ENCODE data around the gene EXOC6B. TPM values are rescaled to one million over a fixed set of nuclear protein-coding genes. Genes with fewer than 3 reads are reported as not detected.

EXOC6B gene
- total RNA-seq, 4 donors from 2014 or later: 22.6 to 47.3 (median 32.5) TPM

DNA sequence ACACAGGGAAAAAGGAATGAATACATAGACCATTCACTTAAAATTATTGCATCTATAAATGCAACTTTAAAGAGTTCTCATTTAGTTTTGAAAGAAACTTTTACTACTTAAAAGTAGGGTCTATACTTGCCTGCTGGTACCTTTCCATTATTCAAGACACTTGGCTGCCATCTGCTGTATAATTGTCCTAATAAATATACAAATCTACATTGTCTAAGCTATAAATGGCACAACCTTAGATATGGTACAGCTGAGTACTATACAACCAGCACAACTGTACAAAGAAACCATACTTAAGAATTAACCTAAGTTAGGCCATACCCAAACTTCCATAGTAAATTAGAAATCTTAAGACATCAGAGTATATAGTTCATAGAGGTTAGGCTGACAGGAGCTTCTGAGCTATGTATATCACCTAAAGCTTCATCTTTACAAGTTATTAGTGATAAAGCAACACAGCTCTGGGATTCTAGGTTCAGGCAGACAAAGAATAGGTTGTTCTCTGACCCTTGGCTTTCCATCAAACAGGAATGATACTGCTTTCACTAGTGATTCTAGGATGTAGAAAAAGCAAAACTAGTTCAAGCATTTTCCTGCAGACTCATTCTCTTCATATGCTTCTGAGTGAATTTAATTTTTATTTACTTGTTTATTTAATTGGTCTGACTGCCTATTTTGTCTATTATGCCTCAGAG lies 22.1 kb downstream of the EXOC6B start:
- intact Hi-C loops (cut with DNase I): no loop called here
- Histone ChIP-seq H3K27me3 (no peaks in the 10 kb centered on the region), H3K4me3 (replicated peaks in 1 of 3) (no peak overlapping the region), H3K27ac (no peak overlapping the region), H3K4me1 (no peaks in the 10 kb centered on the region), H3K9me3 (no peaks in the 10 kb centered on the region), H3K36me3 (no peaks in the 10 kb centered on the region)
- no peak for TF ChIP-seq POLR2A (IDR thresholded peaks at IDR 0.05)
- TF ChIP-seq, protein P1, sequence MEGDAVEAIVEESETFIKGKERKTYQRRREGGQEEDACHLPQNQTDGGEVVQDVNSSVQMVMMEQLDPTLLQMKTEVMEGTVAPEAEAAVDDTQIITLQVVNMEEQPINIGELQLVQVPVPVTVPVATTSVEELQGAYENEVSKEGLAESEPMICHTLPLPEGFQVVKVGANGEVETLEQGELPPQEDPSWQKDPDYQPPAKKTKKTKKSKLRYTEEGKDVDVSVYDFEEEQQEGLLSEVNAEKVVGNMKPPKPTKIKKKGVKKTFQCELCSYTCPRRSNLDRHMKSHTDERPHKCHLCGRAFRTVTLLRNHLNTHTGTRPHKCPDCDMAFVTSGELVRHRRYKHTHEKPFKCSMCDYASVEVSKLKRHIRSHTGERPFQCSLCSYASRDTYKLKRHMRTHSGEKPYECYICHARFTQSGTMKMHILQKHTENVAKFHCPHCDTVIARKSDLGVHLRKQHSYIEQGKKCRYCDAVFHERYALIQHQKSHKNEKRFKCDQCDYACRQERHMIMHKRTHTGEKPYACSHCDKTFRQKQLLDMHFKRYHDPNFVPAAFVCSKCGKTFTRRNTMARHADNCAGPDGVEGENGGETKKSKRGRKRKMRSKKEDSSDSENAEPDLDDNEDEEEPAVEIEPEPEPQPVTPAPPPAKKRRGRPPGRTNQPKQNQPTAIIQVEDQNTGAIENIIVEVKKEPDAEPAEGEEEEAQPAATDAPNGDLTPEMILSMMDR (IDR thresholded peaks at IDR 0.05): no peak
- DNase-seq: no peak

DNA sequence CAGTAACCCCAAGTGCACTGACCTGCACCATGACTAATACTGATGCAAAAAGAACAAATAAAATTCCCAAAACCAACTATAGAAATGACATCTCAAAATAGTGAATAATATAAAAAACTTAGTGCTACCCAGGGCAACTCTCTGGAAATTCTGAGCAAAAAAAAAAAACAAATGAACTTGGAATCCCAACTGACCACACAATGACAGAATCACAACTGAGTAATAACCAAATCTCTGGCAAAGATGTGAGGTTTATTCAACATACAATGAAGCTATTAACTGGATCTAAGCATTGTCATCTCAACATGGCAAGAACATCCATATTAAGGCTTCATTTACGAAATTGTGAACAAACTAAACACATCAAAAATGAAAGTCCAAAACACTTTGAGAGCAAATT lies 22.7 kb downstream of the EXOC6B start:
- no peaks in the 10 kb centered on the region for H3K9me3 ChIP-seq
- TF ChIP-seq POLR2A (IDR thresholded peaks at IDR 0.05): no peak
- TF ChIP-seq, protein P1 (IDR thresholded peaks at IDR 0.05): no peak
- H3K27ac ChIP-seq: no peak overlapping the region
- WGBS, 2 donors: 81 to 94% methylated on average over 1 of the region's 1 CpG
- no peaks in the 10 kb centered on the region for H3K36me3 ChIP-seq
- H3K4me1 ChIP-seq: no peaks in the 10 kb centered on the region
- no peak for DNase-seq
- no peak overlapping the region for H3K4me3 ChIP-seq (replicated peaks in 1 of 3)
- intact Hi-C loops (cut with DNase I): no loop called here
- H3K27me3 ChIP-seq: no peaks in the 10 kb centered on the region

DNA sequence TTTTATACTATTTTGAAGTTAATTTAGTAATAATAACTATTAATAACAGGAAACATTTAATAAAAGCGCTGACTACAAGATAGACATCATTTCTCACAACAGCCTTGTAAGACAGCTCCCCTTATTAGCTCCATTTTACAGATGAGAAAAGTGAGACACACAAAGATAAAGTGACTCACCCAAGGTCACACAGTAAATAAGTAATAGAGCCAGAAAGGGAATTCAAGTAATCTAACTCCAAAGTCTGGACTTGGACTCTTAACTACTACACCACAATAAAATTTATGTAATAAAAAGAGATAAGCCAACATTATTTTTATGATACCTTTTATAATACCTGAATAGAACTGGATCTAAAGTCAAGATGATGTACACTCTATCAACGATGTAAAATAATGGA lies 25.3 kb downstream of the EXOC6B start:
- Histone ChIP-seq H3K27me3 (no peaks in the 10 kb centered on the region), H3K4me1 (no peaks in the 10 kb centered on the region), H3K27ac (no peak overlapping the region), H3K36me3 (no peaks in the 10 kb centered on the region), H3K4me3 (replicated peaks in 1 of 3) (no peak overlapping the region), H3K9me3 (no peaks in the 10 kb centered on the region)
- 96 to 98% methylated on average over 2 of the region's 2 CpGs for WGBS, 2 donors
- TF ChIP-seq, protein P1 (IDR thresholded peaks at IDR 0.05): no peak
- TF ChIP-seq POLR2A (IDR thresholded peaks at IDR 0.05): no peak
- DNase-seq: no peak
- intact Hi-C loops (cut with DNase I): no loop called here

DNA sequence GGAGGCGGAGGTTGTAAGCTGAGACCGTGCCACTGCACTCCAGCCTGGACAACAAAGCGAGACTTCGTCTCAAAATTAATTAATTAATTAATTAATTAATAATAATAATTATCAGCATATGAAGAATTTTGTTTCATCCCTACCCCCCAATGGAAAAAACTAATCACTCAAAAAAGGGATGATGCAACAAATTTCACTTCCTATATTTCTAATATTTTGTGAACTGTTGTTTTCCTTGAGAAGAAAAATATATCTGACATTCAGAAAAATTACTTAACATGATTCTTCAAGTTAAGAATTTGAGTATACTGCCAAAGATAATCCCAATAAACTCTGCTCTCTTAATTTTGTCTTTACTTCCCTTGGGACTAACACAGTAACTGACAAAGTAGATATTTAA lies 28.1 kb downstream of the EXOC6B start:
- intact Hi-C loops (cut with DNase I): no loop called here
- 97 to 98% methylated on average over 4 of the region's 4 CpGs for WGBS, 2 donors
- Histone ChIP-seq H3K4me3 (replicated peaks in 1 of 3) (no peak overlapping the region), H3K36me3 (no peaks in the 10 kb centered on the region), H3K27me3 (no peaks in the 10 kb centered on the region), H3K4me1 (peaks cover 15 to 18% of the 10 kb centered on the region in 2 donors), H3K27ac (no peak overlapping the region), H3K9me3 (no peaks in the 10 kb centered on the region)
- DNase-seq: no peak
- TF ChIP-seq POLR2A (IDR thresholded peaks at IDR 0.05): no peak
- TF ChIP-seq, protein P1 (IDR thresholded peaks at IDR 0.05): no peak

DNA sequence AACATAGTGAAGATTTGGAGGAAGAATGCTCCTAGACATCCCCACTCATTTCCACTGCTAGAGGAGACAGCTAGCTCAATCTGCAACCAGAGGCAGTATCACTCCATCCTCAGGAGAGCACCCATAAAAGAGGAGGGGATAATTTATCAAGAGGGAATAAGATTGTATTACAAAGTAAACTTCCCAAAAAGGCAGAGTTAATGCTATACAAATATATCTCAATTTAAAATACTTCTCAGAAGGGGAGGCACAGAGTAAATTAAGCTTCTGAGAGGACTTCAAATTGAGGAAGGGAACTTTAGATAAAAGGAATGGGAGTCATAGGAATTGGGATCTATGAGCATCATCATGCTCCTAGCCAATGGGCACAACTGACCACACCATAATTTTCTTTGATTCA lies 29.1 kb downstream of the EXOC6B start:
- intact Hi-C loops (cut with DNase I): no loop called here
- no peak overlapping the region for H3K4me3 ChIP-seq (replicated peaks in 1 of 3)
- no peak for DNase-seq
- no peak for TF ChIP-seq POLR2A (IDR thresholded peaks at IDR 0.05)
- TF ChIP-seq, protein P1 (IDR thresholded peaks at IDR 0.05): no peak
- no peaks in the 10 kb centered on the region for H3K27me3 ChIP-seq
- H3K36me3 ChIP-seq: no peaks in the 10 kb centered on the region
- H3K27ac ChIP-seq: no peak overlapping the region
- H3K9me3 ChIP-seq: no peaks in the 10 kb centered on the region
- peaks cover 15 to 18% of the 10 kb centered on the region in 2 donors for H3K4me1 ChIP-seq
